Mucosa of descending colon (tissue), 3 donors: ENCODE measurements around the gene NRG4. TPM values are rescaled to one million over a fixed set of nuclear protein-coding genes. Genes with fewer than 3 reads are reported as not detected.
"Not testable (repeated sequence)": the region's sequence is repeated elsewhere in the genome, so short reads cannot be mapped to it uniquely, and the experiment has no call there.

Experiments used
- ATAC-seq: fragments of 200-7000 bp; cut with Tn5 transposase; one replicate; pipeline ENCODE4 v1.9.1; 2020; ENCODE audit warnings: mild to moderate bottlenecking, moderate library complexity
- DNase-seq, 3 donors: peaks; one replicate each; pipeline ENCODE4 v3.0.0-alpha.2; 2020
- H3K36me3 ChIP-seq: fragments of 200-600 bp; one replicate; pipeline ENCODE4 v1.8.0; 2021; ENCODE audit warnings: low read depth, mild to moderate bottlenecking
- H3K4me1 ChIP-seq: fragments of 200-600 bp; one replicate; pipeline ENCODE4 v1.8.0; 2021; ENCODE audit warnings: low read depth, mild to moderate bottlenecking
- H3K4me3 ChIP-seq: fragments of 200-600 bp; one replicate; pipeline ENCODE4 v1.8.0; 2021; ENCODE audit warnings: mild to moderate bottlenecking
- H3K9me3 ChIP-seq: fragments of 200-600 bp; one replicate; pipeline ENCODE4 v1.8.0; 2021; ENCODE audit warnings: mild to moderate bottlenecking
- CTCF ChIP-seq: fragments of 200-600 bp; IDR thresholded peaks from one replicate; pipeline ENCODE4 v1.8.0; 2022; ENCODE audit warnings: antibody characterized with exemption, mild to moderate bottlenecking
- intact Hi-C, 2 donors: fragments of 100-400 bp; cut with DNase I in 1 of 2; cut with micrococcal nuclease in 1 of 2; formaldehyde crosslinking; loops; one replicate each; pipeline versions ENCODE4 v1.11.0 to v1.11.1; 2022; cut with DNase I, micrococcal nuclease
- total RNA-seq, 3 donors: library from RNA; stranded (reverse); fragmentation: NEBNext Ultra II Directional in 2 of 3; extraction: Animal tissue kit (Norgen Biotek cat#: 25700) in 2 of 3; gene quantifications; one replicate each; pipeline versions ENCODE4 v1.2.1 to v1.2.4, GENCODE V29; 2021 to 2023
- donor health status: DM: no; HTN: no; CAD: no; lungs with moderate emphysema.
- donor health status: DM: no; HTN: no; CAD: no.
- donor health status: DM: no; HTN: yes; CAD: no.

NRG4 gene
- total RNA-seq, 3 donors from 2014 or later = 0.95 to 3.3 (median 3.1) TPM

DNA sequence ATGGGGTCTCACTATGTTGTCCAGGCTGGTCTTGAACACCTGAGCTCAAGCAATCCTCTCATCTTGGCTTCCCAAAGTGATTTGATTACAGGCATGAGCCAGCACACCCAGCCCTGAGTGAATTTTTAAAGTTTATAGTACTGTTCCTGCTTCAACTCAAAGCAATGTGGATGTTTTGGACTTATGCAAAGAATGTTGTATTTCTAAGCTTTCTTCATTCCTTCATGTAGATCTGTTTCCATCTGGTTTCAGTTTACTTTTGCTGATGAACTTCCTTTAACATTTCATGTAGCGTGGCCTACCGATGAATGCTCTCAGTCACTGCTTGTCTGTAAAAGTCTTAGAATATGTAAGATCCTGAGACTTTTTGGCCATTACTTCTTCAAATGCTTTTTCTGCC is 23.2 kb downstream of the NRG4 start:
- Histone ChIP-seq H3K4me3 (no peak overlapping the region), H3K4me1 (no peaks in the 10 kb centered on the region), H3K36me3 (no peaks in the 10 kb centered on the region), H3K9me3 (no peaks in the 10 kb centered on the region)
- intact Hi-C loops = no loop called here
- DNase-seq (no peak), ATAC-seq (no peak)
- TF ChIP-seq CTCF = no peak

- no peak for DNase-seq
- Histone ChIP-seq H3K9me3 (no peaks in the 10 kb centered on the region), H3K4me3 (no peak overlapping the region), H3K4me1 (no peaks in the 10 kb centered on the region), H3K36me3 (no peaks in the 10 kb centered on the region)
- ATAC-seq = no peak
- no peak for TF ChIP-seq CTCF
- intact Hi-C loops = no loop called here
These were observed 26.3 kb downstream of the NRG4 start for GRCh38 chr15:75985971-75986370.

GRCh38 chr15:75984706-75985105 is 27.5 kb downstream of the NRG4 start:
- H3K4me3 ChIP-seq, H3K4me1 ChIP-seq, ATAC-seq, DNase-seq, H3K9me3 ChIP-seq, intact Hi-C loops, H3K36me3 ChIP-seq: not testable (repeated sequence)

DNA sequence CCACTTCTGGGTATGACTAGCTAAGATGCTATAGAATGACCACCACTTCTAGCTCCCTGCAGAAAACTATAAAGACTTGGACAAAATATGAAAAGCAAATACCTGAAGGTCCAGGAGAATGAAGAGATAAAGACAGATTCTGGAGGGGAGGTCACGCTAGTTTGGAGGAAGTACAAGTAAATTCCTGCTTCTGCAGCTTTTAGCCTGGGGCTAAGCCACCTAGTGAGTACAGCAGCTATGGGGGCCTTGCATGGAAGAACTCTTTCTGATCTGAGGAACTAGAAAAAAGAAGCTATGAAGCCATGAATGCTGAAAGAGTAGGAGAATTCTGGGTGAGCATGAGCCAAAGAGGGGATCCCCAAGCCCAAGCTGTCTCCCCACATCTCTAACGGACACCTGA is 29.8 kb downstream of the NRG4 start:
- Histone ChIP-seq H3K4me1 (no peaks in the 10 kb centered on the region), H3K4me3 (no peak overlapping the region), H3K9me3 (no peaks in the 10 kb centered on the region), H3K36me3 (no peaks in the 10 kb centered on the region)
- intact Hi-C loops = no loop called here
- DNase-seq (no peak), ATAC-seq (no peak)
- no peak for TF ChIP-seq CTCF

DNA sequence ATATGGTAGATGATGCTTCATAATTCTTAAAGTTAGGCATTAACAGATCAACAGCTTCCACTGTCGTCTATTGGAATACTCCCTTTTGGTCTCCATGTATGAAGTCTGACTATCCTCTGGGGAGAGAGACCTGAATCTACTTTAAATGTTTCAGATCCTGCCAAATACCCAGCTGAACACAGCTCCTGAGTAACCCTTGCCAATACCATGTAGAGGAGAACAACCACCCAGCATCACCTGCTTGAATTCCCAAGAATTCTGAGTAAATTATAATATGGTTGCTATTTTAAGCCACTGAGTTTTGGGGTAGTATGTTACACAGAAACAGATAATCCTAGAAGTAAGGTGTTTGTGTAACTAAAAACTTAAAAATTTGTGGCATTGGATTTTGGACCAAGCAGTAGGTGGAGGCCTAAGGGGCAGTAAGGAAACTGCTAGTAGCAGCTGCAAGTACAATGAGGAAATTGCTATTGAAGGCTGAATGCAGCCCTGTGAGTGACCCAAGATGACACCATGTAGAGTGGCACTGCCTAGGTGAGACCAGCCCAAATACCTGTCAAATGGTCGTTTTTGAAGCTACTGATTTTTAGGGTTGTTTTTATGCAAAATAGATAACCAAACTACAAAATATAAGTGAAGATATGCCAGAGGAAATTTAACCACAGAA is 30.9 kb downstream of the NRG4 start:
- no peak overlapping the region for H3K4me3 ChIP-seq
- TF ChIP-seq CTCF = no peak
- no peaks in the 10 kb centered on the region for H3K9me3 ChIP-seq
- H3K36me3 ChIP-seq = no peaks in the 10 kb centered on the region
- ATAC-seq (peak; percentile 53), DNase-seq (no peak)
- intact Hi-C loops = no loop called here
- H3K4me1 ChIP-seq = no peaks in the 10 kb centered on the region

DNA sequence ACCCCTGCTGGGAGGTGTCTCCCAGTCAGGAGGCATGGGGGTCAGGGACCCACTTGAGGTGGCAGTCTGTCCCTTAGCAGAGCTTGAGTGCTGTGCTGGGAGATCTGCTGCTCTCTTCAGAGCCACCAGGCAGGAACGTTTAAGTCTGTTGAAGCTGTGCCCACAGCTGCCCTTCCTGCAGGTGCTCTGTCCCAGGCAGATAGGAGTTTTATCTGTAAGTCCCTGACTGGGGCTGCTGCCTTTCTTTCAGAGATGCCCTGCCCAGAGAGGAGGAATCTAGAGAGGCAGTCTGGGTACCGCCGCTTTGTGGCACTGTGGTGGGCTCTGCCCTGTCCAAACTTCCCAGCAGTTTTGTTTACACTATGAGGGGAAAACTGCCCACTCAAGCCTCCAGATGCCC is 35.5 kb downstream of the NRG4 start:
- intact Hi-C loops, ATAC-seq, DNase-seq, H3K9me3 ChIP-seq, H3K36me3 ChIP-seq, H3K4me3 ChIP-seq, H3K4me1 ChIP-seq: not testable (repeated sequence)

DNA sequence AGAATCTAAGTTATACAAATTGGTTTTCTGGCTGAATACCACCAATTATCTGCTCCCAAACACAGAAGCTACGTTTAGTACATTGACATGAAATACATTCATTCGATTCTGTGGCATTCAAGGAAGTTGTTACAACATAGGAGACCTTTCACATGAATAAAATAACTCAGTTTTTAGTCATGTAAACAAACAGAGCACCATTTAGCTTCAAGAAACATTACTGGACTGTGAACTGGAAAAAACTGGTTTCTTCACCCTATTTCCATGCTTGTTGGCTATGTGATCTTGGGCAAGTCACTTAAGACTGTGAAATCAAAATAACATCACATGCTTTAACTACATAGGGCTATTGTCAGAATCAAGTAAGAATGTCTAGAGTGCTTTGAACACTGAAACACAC is 46.2 kb downstream of the NRG4 start:
- no peaks in the 10 kb centered on the region for H3K4me1 ChIP-seq
- ATAC-seq = no peak
- intact Hi-C loops = no loop called here

More for the DNA sequence above, 46.2 kb downstream of the NRG4 start:
- no peak for DNase-seq
- no peaks in the 10 kb centered on the region for H3K9me3 ChIP-seq
- no peak overlapping the region for H3K4me3 ChIP-seq
- no peaks in the 10 kb centered on the region for H3K36me3 ChIP-seq
- no peak for TF ChIP-seq CTCF
